ENCODE measurements around the gene AGPAT2.
A peak's percentile ranks its signal among the peaks of the same experiment; 100 is the strongest.

AGPAT2 gene

DNA sequence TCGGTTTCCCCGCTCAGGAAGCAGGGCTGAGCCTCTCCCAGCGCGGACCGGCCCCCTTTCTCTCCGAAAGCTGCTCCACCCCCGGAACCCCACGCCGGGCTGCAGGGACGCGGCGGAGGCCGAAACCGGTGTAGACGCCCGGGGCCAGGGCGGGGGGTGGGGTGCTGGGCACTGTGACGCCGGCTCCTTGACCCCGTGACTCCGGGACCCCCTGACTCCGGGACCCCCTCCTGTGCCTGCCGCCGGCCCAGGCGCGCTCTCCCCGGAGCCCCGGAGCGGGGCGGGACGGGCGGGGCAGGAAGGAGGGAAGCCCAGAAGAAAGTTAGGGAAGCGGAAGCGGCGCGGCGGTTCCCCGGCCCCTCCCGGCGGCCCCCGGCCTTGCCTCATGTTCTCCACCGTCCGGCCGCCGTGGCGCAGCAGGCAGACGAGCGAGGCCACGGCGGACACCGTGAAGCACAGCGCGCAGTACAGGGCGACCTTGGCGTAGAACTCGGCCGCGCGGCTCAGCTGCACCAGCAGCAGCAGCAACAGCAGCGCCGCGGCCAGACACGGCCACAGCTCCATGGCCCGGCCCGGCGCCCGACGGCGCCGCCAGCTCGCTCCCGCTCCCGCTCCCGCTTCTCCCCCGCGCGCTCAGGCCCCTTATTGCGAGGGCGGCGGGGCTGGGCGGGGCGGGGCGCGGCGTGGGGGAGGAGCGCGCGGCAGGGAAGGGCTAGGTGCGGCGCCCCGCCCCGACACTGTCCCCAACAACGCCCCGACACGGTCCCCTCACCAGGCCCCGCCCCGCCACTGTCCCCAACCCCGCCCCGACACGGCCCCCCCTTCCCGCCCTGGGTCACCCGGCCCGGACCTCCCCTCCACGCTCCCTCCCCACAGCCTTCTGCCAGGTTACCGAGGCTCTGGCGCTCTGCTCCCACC is at the start of gene AGPAT2:
TSS of gene AGPAT2 (minus strand) at position 664 of the 918 bp plus-strand sequence. CDS start at position 564, 100 bp downstream.
- DNase-seq (ENCODE audit: low read depth), result peak; percentile 53

GRCh38 chr9:136735812-136736480 is 48.7 kb upstream of the AGPAT2 start:
- no peak for DNase-seq (ENCODE audit: low read depth)

DNA sequence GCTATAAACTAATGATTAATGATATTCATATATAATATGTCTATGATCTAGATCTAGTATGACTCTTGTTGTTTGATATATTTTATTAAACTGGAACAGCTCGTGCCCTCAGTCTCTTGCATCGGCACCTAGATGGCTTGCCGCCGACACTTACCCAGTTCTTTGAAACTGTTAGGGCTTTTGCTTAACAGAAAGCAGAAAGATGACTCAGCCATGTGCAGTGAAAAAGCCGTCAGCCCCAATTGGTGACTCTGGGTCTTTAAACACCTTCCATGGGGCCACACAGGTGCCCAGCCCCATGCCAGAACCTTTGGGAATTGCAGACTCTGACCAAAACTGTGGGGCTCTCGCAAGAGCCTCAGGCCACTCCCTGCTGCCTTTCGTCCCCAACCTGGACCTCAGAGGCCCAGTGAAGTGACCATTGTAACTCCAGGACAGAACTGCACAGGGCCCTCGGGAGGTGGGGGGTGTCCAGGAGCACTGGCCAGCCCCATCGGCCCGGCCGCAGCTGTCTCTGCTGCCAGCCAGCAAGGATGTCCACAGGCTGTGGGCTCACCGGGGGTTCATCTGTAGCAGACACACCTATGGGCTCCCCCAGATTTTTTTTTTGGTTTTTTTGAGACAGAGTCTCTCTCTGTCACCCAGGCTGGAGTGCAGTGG is 47.7 kb upstream of the AGPAT2 start:
- no peak for DNase-seq (ENCODE audit: low read depth)

GRCh38 chr9:136733611-136734010 is 46.4 kb upstream of the AGPAT2 start:
- no peak for DNase-seq (ENCODE audit: low read depth)

GRCh38 chr9:136732444-136733178 is 45.4 kb upstream of the AGPAT2 start:
- no peak for DNase-seq (ENCODE audit: low read depth)

DNA sequence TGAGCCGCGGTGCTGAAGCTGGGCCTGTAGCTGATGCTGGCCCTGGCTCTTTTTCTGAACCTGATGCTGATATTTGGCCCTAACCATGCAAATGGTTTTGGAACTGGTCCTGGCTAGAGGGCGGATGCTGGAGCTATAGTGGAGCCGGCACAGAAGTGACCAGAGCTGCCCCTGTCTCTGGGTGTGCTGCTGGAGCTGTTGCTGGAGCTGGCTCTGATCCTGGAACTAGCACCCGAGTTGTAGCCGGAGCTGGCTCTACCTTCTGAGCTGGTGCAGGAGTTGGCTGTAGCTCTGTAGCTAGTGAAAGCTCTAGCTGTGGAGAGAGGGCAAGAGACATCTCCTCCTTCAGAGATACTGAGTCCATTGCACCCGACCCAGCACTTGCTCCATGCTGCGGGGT is 42.7 kb upstream of the AGPAT2 start:
- DNase-seq (ENCODE audit: low read depth), result no peak

GRCh38 chr9:136729144-136729543 is 41.9 kb upstream of the AGPAT2 start:
- no peak for DNase-seq (ENCODE audit: low read depth)

DNA sequence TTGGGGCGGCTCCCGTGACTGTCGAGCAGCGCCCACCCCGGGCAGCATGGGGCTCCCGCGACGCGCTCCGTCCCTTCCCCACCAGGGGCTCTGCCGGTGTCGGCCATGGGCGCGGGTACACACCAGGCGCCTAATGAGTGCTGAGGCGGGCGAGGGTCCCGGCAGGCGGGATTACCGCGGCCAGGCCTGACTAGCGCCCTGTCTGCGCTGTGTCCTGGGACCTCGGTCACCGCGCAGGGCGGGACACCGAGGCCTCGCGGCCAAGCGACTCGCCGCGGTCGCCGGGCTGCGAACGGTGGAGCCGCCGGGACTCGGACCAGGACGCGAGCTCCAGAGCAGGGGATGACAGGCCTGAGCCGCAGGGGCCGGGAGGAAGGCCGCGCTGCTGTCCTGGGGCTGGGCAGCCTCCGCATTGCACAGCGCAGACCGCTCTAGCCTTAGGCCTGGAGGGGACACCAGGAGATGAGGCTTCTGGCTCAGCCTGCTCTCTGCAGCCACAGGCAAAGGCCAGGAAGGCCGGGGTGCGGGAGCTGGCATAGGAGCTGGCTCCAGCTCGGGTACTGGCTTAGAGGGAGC is 41.4 kb upstream of the AGPAT2 start:
- peak; percentile 28 for DNase-seq (ENCODE audit: low read depth)

DNA sequence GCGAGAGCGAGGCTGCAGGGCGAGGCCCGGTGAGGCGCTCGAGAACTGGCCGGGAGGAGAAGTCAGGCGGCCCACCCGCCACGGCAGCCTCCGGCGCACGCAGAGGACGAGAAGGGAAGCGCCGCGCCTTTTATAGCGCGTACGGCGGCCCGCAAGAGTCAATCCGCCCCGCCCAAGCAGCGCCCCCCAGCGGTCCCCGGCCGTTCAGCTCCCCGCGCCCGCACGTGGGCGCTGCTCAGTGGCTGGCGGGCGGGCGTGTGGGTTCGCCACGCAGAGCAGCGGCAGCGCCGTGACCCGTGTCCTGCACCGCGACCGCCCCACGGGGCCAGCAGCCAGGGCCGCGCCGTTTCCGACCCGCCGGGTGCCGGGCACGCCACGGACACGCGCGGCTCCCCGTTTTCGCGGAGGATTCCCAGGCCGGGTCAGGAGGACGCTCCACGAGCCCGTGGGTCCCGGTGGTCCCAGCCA is 40.9 kb upstream of the AGPAT2 start:
- peak; percentile 87 for DNase-seq (ENCODE audit: low read depth)

DNA sequence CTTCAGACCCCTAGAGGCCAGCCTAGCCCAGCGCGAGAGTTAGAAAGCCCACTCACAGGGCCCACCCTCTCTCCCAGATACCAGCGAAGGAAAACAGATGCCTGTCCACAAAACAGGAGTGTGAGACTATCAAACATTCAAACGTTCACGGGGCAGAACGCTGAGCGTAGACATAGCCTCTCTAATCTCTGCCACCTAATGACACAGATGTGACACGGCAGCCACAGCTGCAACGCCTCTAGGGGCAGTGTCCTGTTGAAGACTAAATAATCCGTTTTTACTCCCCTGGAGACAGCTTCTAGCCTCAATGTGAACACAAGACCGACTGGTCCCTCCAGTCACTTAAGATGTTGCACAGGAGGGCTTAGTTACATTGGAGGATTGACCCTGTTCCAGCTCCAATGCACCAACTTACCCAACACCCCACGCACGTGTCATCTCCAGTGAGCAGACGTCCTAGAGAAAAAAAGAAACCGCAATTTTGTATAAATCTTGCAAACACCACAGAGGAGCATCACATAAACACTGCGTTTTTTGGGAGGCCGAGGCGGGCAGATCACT is 39.5 kb upstream of the AGPAT2 start:
- peak; percentile 39 for DNase-seq (ENCODE audit: low read depth)

DNA sequence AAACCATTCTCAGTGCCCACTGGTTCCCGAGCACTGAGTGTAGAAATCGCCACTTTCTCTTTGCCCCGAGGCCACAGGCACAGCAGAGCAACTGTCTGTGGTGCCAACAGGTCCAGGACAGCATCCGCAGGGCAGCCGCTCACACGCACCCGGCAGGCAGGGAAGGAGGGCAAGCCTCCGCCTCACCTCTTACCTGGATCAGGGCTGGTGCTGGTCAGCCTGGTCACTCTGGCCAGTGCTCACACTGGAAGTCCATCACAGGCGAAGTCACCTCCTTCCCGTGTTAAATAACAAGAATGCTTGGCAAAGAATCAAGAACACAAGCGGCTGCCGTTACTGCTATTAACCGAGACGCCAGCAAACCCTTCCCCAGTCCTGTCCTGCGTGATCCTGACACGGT is 38.9 kb upstream of the AGPAT2 start:
- peak; percentile 24 for DNase-seq (ENCODE audit: low read depth)

GRCh38 chr9:136725612-136726011 is 38.4 kb upstream of the AGPAT2 start:
- DNase-seq (ENCODE audit: low read depth), result peak; percentile 89

DNA sequence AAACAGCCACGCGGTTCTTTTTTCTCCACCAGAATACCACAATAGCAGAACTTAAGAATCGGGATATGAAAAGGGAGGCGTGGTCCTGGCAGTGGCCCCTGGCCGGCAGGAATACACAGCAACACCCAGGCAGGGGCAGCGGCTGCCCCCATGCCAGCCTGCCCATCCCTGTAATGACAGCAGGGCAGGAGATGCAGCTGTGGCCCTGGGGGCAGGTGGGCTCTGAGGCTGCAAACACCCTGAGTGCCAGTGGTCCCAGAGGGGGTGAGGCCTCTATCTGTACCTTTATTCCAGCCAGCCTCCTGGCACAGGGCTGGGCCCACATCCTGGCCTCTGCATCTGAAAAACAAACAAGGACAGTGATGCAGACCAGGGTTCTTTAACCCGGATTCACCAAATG is 37.5 kb upstream of the AGPAT2 start:
- DNase-seq (ENCODE audit: low read depth), result no peak

DNA sequence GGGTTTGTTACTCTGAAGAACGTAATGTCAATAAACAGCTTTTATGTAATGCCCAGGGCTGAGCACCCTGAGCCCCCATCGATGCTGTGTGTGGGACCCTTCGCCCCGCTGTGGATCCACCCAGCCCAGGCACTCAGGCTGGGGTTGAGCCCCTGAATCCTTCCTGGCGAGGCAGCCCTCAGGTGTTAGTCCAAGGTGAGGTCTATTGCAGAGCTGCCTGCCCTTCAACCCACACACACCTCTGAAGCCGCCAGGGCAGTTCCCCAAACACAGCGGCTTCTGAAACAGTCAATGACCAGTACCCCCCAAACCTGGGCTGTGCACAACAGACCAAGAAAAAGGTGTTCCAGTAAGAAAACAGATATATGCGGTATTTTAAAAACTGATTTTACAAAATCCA is 36.7 kb upstream of the AGPAT2 start:
- DNase-seq (ENCODE audit: low read depth), result no peak

DNA sequence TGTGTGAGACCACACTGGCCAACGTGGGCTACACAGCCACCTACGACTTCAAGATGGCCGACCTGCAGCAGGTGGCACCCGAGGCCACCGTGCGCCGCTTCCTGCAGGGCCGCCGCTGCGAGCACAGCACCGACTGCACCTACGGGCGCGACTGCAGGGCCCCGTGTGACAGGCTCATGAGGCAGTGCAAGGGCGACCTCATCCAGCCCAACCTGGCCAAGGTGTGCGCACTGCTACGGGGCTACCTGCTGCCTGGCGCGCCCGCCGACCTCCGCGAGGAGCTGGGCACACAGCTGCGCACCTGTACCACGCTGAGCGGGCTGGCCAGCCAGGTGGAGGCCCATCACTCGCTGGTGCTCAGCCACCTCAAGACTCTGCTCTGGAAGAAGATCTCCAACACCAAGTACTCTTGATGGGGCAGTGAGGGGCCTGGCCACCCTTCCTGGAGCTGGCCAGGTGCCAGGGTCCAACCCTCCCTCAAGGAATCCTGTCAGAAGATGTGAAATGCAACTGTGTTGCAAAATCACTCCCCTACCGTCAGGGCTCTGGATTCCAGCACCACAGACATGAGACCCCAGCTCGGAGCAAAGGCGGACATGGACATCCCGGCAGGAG is 36.2 kb upstream of the AGPAT2 start:
- DNase-seq (ENCODE audit: low read depth), result no peak

- DNase-seq (ENCODE audit: low read depth), result no peak
Observed at GRCh38 chr9:136722969-136723356, 35.7 kb upstream of the AGPAT2 start.

DNA sequence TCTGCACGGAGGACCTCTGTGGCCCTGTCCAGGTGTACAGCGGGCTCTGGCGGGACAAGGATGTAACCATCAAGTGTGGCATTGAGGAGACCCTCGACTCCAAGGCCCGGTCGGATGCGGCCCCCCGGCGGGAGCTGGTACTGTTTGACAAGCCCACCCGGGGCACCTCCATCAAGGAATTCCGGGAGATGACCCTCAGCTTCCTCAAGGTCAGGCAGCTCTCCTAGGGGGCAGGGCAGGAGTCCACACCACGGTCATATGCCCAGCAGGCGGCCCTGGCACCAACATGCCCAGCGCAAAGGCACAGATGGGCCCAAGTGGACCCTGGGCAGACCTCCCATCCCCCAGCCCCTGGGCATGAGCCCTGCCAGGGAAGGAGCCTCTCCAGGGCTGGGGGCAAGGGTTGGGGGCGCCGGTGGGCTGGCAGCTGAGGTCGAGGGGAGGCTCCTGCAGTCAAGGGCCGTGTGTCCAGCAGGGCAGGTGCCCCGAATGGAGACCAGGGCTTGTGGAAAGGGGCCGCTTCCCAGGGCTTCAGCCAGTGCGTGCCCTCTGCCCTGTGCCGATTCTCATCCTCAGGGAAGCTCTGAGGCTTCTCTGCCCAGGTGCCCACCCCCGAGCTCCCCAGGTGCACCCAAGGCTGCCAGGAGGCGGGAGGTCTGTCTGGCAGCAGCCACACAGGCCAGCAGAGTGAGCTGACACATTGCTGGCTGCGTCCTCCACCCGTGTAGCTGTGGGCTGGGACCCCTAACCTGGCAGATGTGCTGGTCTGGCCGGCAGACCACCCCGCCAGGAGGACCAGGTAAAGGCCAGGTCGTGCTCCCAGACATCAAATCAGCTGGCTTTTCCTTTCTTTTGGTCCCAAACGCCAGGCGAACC is 35.1 kb upstream of the AGPAT2 start:
- no peak for DNase-seq (ENCODE audit: low read depth)

GRCh38 chr9:136721339-136722092 is 34.3 kb upstream of the AGPAT2 start:
- DNase-seq (ENCODE audit: low read depth), result peak; percentile 65

DNA sequence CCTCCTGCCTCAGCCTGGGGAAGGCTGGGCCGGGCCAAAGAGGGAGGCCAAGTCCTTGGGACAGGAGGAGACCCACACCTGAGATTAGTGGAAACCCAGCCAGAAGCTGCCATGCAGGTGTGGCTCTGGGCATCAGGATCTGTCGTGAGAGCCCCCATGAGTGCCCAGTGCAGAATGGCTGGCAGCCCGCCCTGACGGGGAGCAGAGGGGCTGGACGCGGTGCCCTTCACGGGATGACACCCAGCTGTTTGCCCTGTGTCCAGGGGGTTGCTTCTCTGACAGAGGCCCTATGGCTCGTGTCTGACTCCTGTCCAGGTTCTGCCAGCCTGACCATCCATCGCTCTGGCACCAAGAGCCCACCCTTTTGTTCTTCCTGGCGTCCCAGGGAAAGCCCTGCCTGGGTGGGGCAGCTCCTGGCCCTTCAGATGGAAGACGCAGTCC is 33.7 kb upstream of the AGPAT2 start:
- DNase-seq (ENCODE audit: low read depth), result no peak
